ENCODE measurements around the gene MRPL36. TPM values are rescaled to one million over a fixed set of nuclear protein-coding genes. Genes with fewer than 3 reads are reported as not detected.

The MRPL36 gene
- total RNA-seq, 6 donors from 2014 or later = 10.5 to 30.4 (median 21.5) TPM

- H3K27me3 ChIP-seq = no peaks in the 10 kb centered on the region
- H3K4me1 ChIP-seq = no peaks in the 10 kb centered on the region
- H3K9me3 ChIP-seq = no peaks in the 10 kb centered on the region
- DNase-seq = no peak
- H3K27ac ChIP-seq = no peak overlapping the region
- 42 to 46% methylated on average over 5 to 14 of the region's 14 CpGs for WGBS, 2 donors
- no peaks in the 10 kb centered on the region for H3K36me3 ChIP-seq
- no peak overlapping the region for H3K4me3 ChIP-seq
- ATAC-seq (ENCODE audit: low FRiP score in 2 of 2) = no peak
- TF ChIP-seq POLR2A (IDR thresholded peaks at IDR 0.05) = no peak
- no peak for TF ChIP-seq EP300 (IDR thresholded peaks at IDR 0.05)
- no peak for TF ChIP-seq CTCF (IDR thresholded peaks at IDR 0.05)
- no peak for TF ChIP-seq POLR2AphosphoS5 (IDR thresholded peaks at IDR 0.05)
Measured at GRCh38 chr5:1831677-1832313, 32.2 kb upstream of the MRPL36 start.

GRCh38 chr5:1831257-1831656 lies 31.6 kb upstream of the MRPL36 start:
- TF ChIP-seq CTCF (IDR thresholded peaks at IDR 0.05) = no peak
- no peak for TF ChIP-seq POLR2AphosphoS5 (IDR thresholded peaks at IDR 0.05)
- TF ChIP-seq EP300 (IDR thresholded peaks at IDR 0.05) = no peak
- TF ChIP-seq POLR2A (IDR thresholded peaks at IDR 0.05) = no peak
- peak in 1 of 2 donors; percentile 49 for DNase-seq

GRCh38 chr5:1830571-1831228 lies 31.1 kb upstream of the MRPL36 start:
- Histone ChIP-seq H3K4me1 (no peaks in the 10 kb centered on the region), H3K9me3 (no peaks in the 10 kb centered on the region), H3K36me3 (no peaks in the 10 kb centered on the region), H3K27me3 (no peaks in the 10 kb centered on the region), H3K4me3 (no peak overlapping the region), H3K27ac (no peak overlapping the region)
- ATAC-seq (ENCODE audit: low FRiP score in 2 of 2) (no peak), DNase-seq (no peak)
- TF ChIP-seq CTCF (IDR thresholded peaks at IDR 0.05) = no peak
- no peak for TF ChIP-seq POLR2A (IDR thresholded peaks at IDR 0.05)
- no peak for TF ChIP-seq POLR2AphosphoS5 (IDR thresholded peaks at IDR 0.05)
- TF ChIP-seq EP300 (IDR thresholded peaks at IDR 0.05) = no peak
- WGBS, 2 donors = 78 to 79% methylated on average over 17 of the region's 17 CpGs

More at GRCh38 chr5:1831257-1831656, 31.6 kb upstream of the MRPL36 start:
- H3K36me3 ChIP-seq = no peaks in the 10 kb centered on the region
- H3K4me3 ChIP-seq = no peak overlapping the region
- WGBS, 2 donors = 88 to 89% methylated on average over 11 of the region's 11 CpGs
- H3K4me1 ChIP-seq = no peaks in the 10 kb centered on the region
- no peak for ATAC-seq (ENCODE audit: low FRiP score in 2 of 2)
- no peaks in the 10 kb centered on the region for H3K9me3 ChIP-seq
- no peaks in the 10 kb centered on the region for H3K27me3 ChIP-seq
- H3K27ac ChIP-seq = no peak overlapping the region

- ATAC-seq (ENCODE audit: low FRiP score in 2 of 2) (no peak), DNase-seq (peak in 1 of 2 donors; percentile 75)
- WGBS, 2 donors = 37 to 67% methylated on average over 19 to 35 of the region's 39 CpGs
Measured at GRCh38 chr5:1827886-1828397, 28.3 kb upstream of the MRPL36 start.

More at GRCh38 chr5:1827886-1828397, 28.3 kb upstream of the MRPL36 start:
- no peaks in the 10 kb centered on the region for H3K4me1 ChIP-seq
- peaks cover 0 to 24% (median 9%) of the 10 kb centered on the region in 4 donors for H3K36me3 ChIP-seq
- TF ChIP-seq POLR2AphosphoS5 (IDR thresholded peaks at IDR 0.05) (no peak), EP300 (IDR thresholded peaks at IDR 0.05) (no peak), CTCF (IDR thresholded peaks at IDR 0.05) (no peak), POLR2A (IDR thresholded peaks at IDR 0.05) (no peak)
- no peak overlapping the region for H3K27ac ChIP-seq
- H3K4me3 ChIP-seq = no peak overlapping the region
- no peaks in the 10 kb centered on the region for H3K27me3 ChIP-seq
- no peaks in the 10 kb centered on the region for H3K9me3 ChIP-seq
